Ishikawa (cell line): ENCODE results near the gene HPX.

ENCODE experiments used
- CREB1 ChIP-seq: IDR thresholded peaks from 2 replicates; pipeline ENCODE4 v1.6.1; 2012; ENCODE audit warnings: low read depth
- EGR1 ChIP-seq: IDR thresholded peaks from 2 replicates; pipeline ENCODE4 v1.6.1; 2012
- EP300 ChIP-seq: IDR thresholded peaks from 2 replicates; pipeline ENCODE4 v1.6.1; 2012; ENCODE audit warnings: borderline replicate concordance
- FOXM1 ChIP-seq: IDR thresholded peaks from 2 replicates; pipeline ENCODE4 v1.6.1; 2012; ENCODE audit warnings: low read depth, borderline replicate concordance
- MAX ChIP-seq: IDR thresholded peaks from 2 replicates; pipeline ENCODE4 v1.6.1; 2012
- REST ChIP-seq: IDR thresholded peaks from 2 replicates; pipeline ENCODE4 v1.6.1; 2012; ENCODE audit warnings: low read depth, mild to moderate bottlenecking
- TAF1 ChIP-seq: IDR thresholded peaks from 2 replicates; pipeline ENCODE4 v1.6.1; 2012; ENCODE audit warnings: low read depth, mild to moderate bottlenecking
- TEAD4 ChIP-seq: IDR thresholded peaks from 2 replicates; pipeline ENCODE4 v1.6.1; 2012
- USF1 ChIP-seq: IDR thresholded peaks from 2 replicates; pipeline ENCODE4 v1.6.1; 2012

- TF ChIP-seq USF1: no peak
- TF ChIP-seq EP300: no peak
- no peak for TF ChIP-seq TEAD4
- no peak for TF ChIP-seq CREB1
- TF ChIP-seq FOXM1: no peak
- TF ChIP-seq TAF1: no peak
- TF ChIP-seq EGR1: no peak
- no peak for TF ChIP-seq REST
- TF ChIP-seq MAX: no peak
Measured at GRCh38 chr11:6411594-6412031, 29.2 kb downstream of the HPX start.
